Mesothelial cell of epicardium (in vitro differentiated cells): ENCODE results near the gene KCNN3. TPM values are rescaled to one million over a fixed set of nuclear protein-coding genes. Genes with fewer than 3 reads are reported as not detected.

Source experiments
- DNase-seq, 2 experiments: peaks; one replicate each; pipeline ENCODE4 v3.0.0; 2021; ENCODE audit warnings: low spot score in 2 of 2; ENCODE audit not compliant: unreplicated experiment in 2 of 2
- H3K27ac Mint-ChIP-seq: 2 replicates; pipeline ENCODE4 v1.8.0; 2021; ENCODE audit warnings: mixed read lengths
- H3K27me3 Mint-ChIP-seq: 2 replicates; pipeline ENCODE4 v1.8.0; 2021; ENCODE audit warnings: low read depth, mixed read lengths
- H3K36me3 Mint-ChIP-seq: 2 replicates; pipeline ENCODE4 v1.8.0; 2021; ENCODE audit warnings: mixed read lengths
- H3K4me1 Mint-ChIP-seq: 2 replicates; pipeline ENCODE4 v1.8.0; 2021; ENCODE audit warnings: mixed read lengths
- H3K4me3 Mint-ChIP-seq: 2 replicates; pipeline ENCODE4 v1.8.0; 2021; ENCODE audit warnings: mild to moderate bottlenecking, moderate library complexity, mixed read lengths
- H3K9me3 Mint-ChIP-seq: 2 replicates; pipeline ENCODE4 v1.8.0; 2021; ENCODE audit warnings: mixed read lengths
- total RNA-seq: library from RNA; stranded (reverse); gene quantifications from 3 replicates; pipeline ENCODE4 v1.2.1, GENCODE V29; 2021
- TF ChIP-seq, protein P1 (sequence below): fragments of 200-600 bp; sonication (generic); IDR thresholded peaks from one replicate; pipeline ENCODE4 v1.5.0; 2021; ENCODE audit warnings: antibody characterized with exemption; ENCODE audit not compliant: unreplicated experiment

The KCNN3 gene
- total RNA-seq, 1 donor from 2014 or later: 1.2 TPM

- no peak for DNase-seq
- peaks cover 43% of the 10 kb centered on the region for H3K27me3 Mint-ChIP-seq
- H3K4me1 Mint-ChIP-seq: peaks cover 6% of the 10 kb centered on the region
- no peak overlapping the region for H3K27ac Mint-ChIP-seq
- TF ChIP-seq, protein P1, sequence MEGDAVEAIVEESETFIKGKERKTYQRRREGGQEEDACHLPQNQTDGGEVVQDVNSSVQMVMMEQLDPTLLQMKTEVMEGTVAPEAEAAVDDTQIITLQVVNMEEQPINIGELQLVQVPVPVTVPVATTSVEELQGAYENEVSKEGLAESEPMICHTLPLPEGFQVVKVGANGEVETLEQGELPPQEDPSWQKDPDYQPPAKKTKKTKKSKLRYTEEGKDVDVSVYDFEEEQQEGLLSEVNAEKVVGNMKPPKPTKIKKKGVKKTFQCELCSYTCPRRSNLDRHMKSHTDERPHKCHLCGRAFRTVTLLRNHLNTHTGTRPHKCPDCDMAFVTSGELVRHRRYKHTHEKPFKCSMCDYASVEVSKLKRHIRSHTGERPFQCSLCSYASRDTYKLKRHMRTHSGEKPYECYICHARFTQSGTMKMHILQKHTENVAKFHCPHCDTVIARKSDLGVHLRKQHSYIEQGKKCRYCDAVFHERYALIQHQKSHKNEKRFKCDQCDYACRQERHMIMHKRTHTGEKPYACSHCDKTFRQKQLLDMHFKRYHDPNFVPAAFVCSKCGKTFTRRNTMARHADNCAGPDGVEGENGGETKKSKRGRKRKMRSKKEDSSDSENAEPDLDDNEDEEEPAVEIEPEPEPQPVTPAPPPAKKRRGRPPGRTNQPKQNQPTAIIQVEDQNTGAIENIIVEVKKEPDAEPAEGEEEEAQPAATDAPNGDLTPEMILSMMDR: no peak
- H3K36me3 Mint-ChIP-seq: no peaks in the 10 kb centered on the region
- no peak overlapping the region for H3K4me3 Mint-ChIP-seq
- no peaks in the 10 kb centered on the region for H3K9me3 Mint-ChIP-seq
Measured at GRCh38 chr1:154792899-154793298, 77.2 kb downstream of the KCNN3 start.

- Mint-ChIP-seq H3K4me3 (no peak overlapping the region), H3K4me1 (peaks cover 6% of the 10 kb centered on the region), H3K36me3 (no peaks in the 10 kb centered on the region), H3K27ac (no peak overlapping the region), H3K27me3 (peaks cover 42% of the 10 kb centered on the region), H3K9me3 (no peaks in the 10 kb centered on the region)
- TF ChIP-seq, protein P1: no peak
- no peak for DNase-seq
Measured at GRCh38 chr1:154791292-154792166, 78.6 kb downstream of the KCNN3 start.

GRCh38 chr1:154788886-154789285 is 81.2 kb downstream of the KCNN3 start:
- no peaks in the 10 kb centered on the region for H3K36me3 Mint-ChIP-seq
- H3K9me3 Mint-ChIP-seq: no peaks in the 10 kb centered on the region
- H3K27me3 Mint-ChIP-seq: peaks cover 32% of the 10 kb centered on the region
- DNase-seq: no peak
- H3K4me1 Mint-ChIP-seq: peaks cover 5% of the 10 kb centered on the region
- TF ChIP-seq, protein P1: no peak
- H3K4me3 Mint-ChIP-seq: no peak overlapping the region
- H3K27ac Mint-ChIP-seq: no peak overlapping the region

DNA sequence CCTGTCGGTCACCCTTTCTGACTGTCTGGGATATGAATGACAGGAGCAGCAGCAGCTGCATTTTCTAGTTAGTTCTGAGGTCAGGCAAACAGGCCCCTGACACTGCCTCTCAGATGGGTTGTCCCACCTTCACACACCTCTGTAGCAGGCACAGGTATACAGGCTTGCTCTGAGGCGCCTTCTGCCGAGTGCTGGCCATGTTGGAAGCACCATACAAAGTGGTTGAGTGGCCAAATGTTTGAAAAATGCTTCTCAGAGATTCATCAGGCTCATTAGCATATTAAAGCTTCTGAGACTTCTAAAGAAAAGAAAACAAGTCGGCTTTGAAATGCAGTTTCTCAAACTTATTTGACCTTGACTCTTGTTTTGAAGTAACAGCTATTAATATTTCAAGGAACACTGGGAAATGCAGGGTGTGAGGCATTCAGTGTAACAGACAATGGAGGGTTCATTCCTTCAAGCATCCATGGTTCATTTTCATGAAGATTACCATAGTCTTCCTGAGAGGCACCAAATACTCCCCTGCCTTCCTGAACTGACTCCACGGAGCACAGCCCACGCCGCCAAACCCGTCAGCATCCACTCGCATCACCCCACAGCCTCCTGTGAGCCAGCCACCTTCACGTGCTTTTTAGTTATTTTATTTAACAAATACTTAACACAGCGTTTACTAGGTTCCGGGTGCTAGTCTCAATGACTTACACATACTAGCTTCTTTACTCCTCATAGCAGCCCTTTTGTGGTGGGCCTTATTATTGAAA is 81.8 kb downstream of the KCNN3 start:
- Mint-ChIP-seq H3K9me3 (no peaks in the 10 kb centered on the region), H3K27ac (no peak overlapping the region), H3K4me1 (peaks cover 5% of the 10 kb centered on the region), H3K36me3 (no peaks in the 10 kb centered on the region), H3K4me3 (no peak overlapping the region), H3K27me3 (peaks cover 31% of the 10 kb centered on the region)
- TF ChIP-seq, protein P1: no peak
- no peak for DNase-seq

GRCh38 chr1:154786804-154787570 is 83.1 kb downstream of the KCNN3 start:
- TF ChIP-seq, protein P1: no peak
- Mint-ChIP-seq H3K4me3 (no peak overlapping the region), H3K27me3 (peaks cover 21% of the 10 kb centered on the region), H3K27ac (no peak overlapping the region), H3K9me3 (no peaks in the 10 kb centered on the region), H3K36me3 (no peaks in the 10 kb centered on the region), H3K4me1 (peaks cover 5% of the 10 kb centered on the region)
- DNase-seq: no peak
